Heart right ventricle (tissue), 16 donors: ENCODE results near the gene PRKN. TPM values are rescaled to one million over a fixed set of nuclear protein-coding genes. Genes with fewer than 3 reads are reported as not detected.
A peak's percentile ranks its signal among the peaks of the same experiment; 100 is the strongest.

Source experiments
- ATAC-seq, 8 donors: fragments of 200-7000 bp; cut with Tn5 transposase; one replicate each; pipeline ENCODE4 v1.9.1; 2020; ENCODE audit warnings: mild to moderate bottlenecking in 8 of 8, moderate library complexity in 8 of 8, moderate number of reproducible peaks in 1 of 8
- DNase-seq, 2 donors: peaks; one replicate each; pipeline ENCODE4 v3.0.0-alpha.2; 2020
- H3K27ac ChIP-seq, 10 donors: fragments of 200-600 bp; sonication (generic) in 2 of 10; one replicate each; pipeline versions ENCODE4 v1.5.0 to v1.8.0; 2020 to 2022; ENCODE audit warnings: mild to moderate bottlenecking in 3 of 10
- H3K27me3 ChIP-seq, 7 donors: fragments of 200-600 bp; one replicate each; pipeline ENCODE4 v1.8.0; 2021 to 2022; ENCODE audit warnings: mild to moderate bottlenecking in 2 of 7
- H3K36me3 ChIP-seq, 9 donors: fragments of 200-600 bp; sonication (generic) in 1 of 9; one replicate each; pipeline versions ENCODE4 v1.5.0 to v1.8.0; 2020 to 2022; ENCODE audit warnings: mild to moderate bottlenecking in 2 of 9
- H3K4me1 ChIP-seq, 9 donors: fragments of 200-600 bp; sonication (generic) in 1 of 9; one replicate each; pipeline versions ENCODE4 v1.5.0 to v1.8.0; 2020 to 2022; ENCODE audit warnings: mild to moderate bottlenecking in 4 of 9
- H3K4me3 ChIP-seq, 10 donors: fragments of 200-600 bp; sonication (generic) in 2 of 10; one replicate each; pipeline versions ENCODE4 v1.5.0 to v1.8.0; 2020 to 2022; ENCODE audit warnings: mild to moderate bottlenecking in 7 of 10, moderate library complexity in 2 of 10
- H3K9me3 ChIP-seq, 11 donors: fragments of 200-600 bp in 10 of 11; sonication (generic) in 2 of 11; one replicate each; pipeline versions ENCODE4 v1.5.0 to v1.8.0; 2013 to 2022; ENCODE audit warnings: mild to moderate bottlenecking in 2 of 11, control low read depth in 1 of 11, moderate library complexity in 1 of 11
- CTCF ChIP-seq, 9 donors: fragments of 200-600 bp; sonication (generic) in 2 of 9; IDR thresholded peaks; one replicate each; pipeline versions ENCODE4 v1.5.0 to v1.8.0; 2021 to 2022; ENCODE audit warnings: antibody characterized with exemption in 9 of 9, mild to moderate bottlenecking in 5 of 9, moderate library complexity in 1 of 9
- WGBS, 2 donors: extraction: QIAGEN DNeasy Blood & Tissue Kit; methylation state at CpG; one replicate each; pipeline ENCODE4 v1.1.7; 2013; ENCODE audit warnings: inconsistent platforms in 1 of 2; 5-methylcytosine and 5-hydroxymethylcytosine counted together
- intact Hi-C, 10 donors: fragments of 100-400 bp; cut with DNase I; formaldehyde crosslinking; loops; one replicate each; pipeline versions ENCODE4 v1.11.1 to v1.14.2; 2022
- polyA plus RNA-seq, 2 donors: library from polyadenylated mRNA; stranded (reverse); fragments of 200-250 nt; gene quantifications; one replicate each; pipeline ENCODE4 v1.2.3, GENCODE V29; 2013
- total RNA-seq, 10 donors: library from RNA; stranded (reverse); fragmentation: NEBNext Ultra II Directional in 3 of 10; extraction: Animal tissue kit (Norgen Biotek cat#: 25700) in 3 of 10; gene quantifications; one replicate each; pipeline versions ENCODE4 v1.2.1 to v1.2.4, GENCODE V29; 2021 to 2023
- donor health status: Arrhythmogenic right ventricular cardiomyopathy.
- donor health status: ischemic (EF 13 %, LVEDD 7.1; RV severe dilation, severe dysfunction).
- donor health status: healthy with polysubstance abuse.
- donor health status: DM: no; HTN: yes; CAD: no.
- donor health status: DM: no; HTN: no; CAD: no.
- donor health status: ischemic (EF 25% LVEDD 6.9; RV normal size, moderate dysfunction).
- donor health status: ischemic (EF 25% LVEDD 5.7; RV mildly dilated, moderate dysfunction).
- donor health status: healthy.
- donor health status: DM: yes; HTN: yes; CAD: no.
- donor health status: Ischemic cardiomyopathy.
- donor health status: ischemic (EF 35%, LVEDD 5.7; RV mildly dilated, moderate dysfunction).
- donor health status: nonischemic (EF 11% LVEDD 7.7; RV severe dilation, severe dysfunction).
- donor health status: DM: yes; HTN: yes; CAD: no.
- donor health status: PGD.
- donor health status: ischemic (EF 29% LVEDD 5.4; RV normal size, mild dysfunction).
- donor health status: nonischemic (EF 23%, LVEDD 6.1; RV moderate dilation, normal function).

PRKN gene
- total and polyA plus RNA-seq, 12 donors = 2.3 to 27.7 (median 26.3) TPM

GRCh38 chr6:161415302-161415855 is 1312.2 kb downstream of the PRKN start:
- TF ChIP-seq CTCF (IDR thresholded peaks at IDR 0.05) = no peak
- ATAC-seq (no peak), DNase-seq (no peak)
- H3K4me1 ChIP-seq = peaks cover 0 to 26% (median 5%) of the 10 kb centered on the region in 9 donors
- intact Hi-C loops = loop anchor here in 7 of 10 donors (5.0 to 10.0 kb wide), 5 partner anchors 79 to 389 kb away; no protein-coding TSS in a partner anchor
- H3K4me3 ChIP-seq = no peak overlapping the region
- H3K27ac ChIP-seq = no peak overlapping the region
- 58 to 64% methylated on average over 17 of the region's 17 CpGs for WGBS, 2 donors
- H3K27me3 ChIP-seq = no peaks in the 10 kb centered on the region
- H3K36me3 ChIP-seq = no peaks in the 10 kb centered on the region
- H3K9me3 ChIP-seq = peaks cover 0 to 3% (median 0%) of the 10 kb centered on the region in 11 donors

- Histone ChIP-seq H3K4me1 (peaks cover 0 to 26% (median 5%) of the 10 kb centered on the region in 9 donors), H3K9me3 (peaks cover 0 to 3% (median 0%) of the 10 kb centered on the region in 11 donors), H3K36me3 (no peaks in the 10 kb centered on the region), H3K4me3 (no peak overlapping the region), H3K27ac (no peak overlapping the region), H3K27me3 (no peaks in the 10 kb centered on the region)
- no peak for ATAC-seq
- intact Hi-C loops = loop anchor here in 7 of 10 donors (5.0 to 10.0 kb wide), 5 partner anchors 80 to 390 kb away; no protein-coding TSS in a partner anchor
- no peak for TF ChIP-seq CTCF (IDR thresholded peaks at IDR 0.05)
- no peak for DNase-seq
- WGBS, 2 donors = 75 to 85% methylated on average over 9 of the region's 9 CpGs
Observed at GRCh38 chr6:161414707-161415106, 1312.9 kb downstream of the PRKN start.

- DNase-seq (peak in 1 of 2 donors; percentile 39), ATAC-seq (peak in 2 of 8 donors; percentile 25 to 49)
- WGBS, 2 donors = 54 to 68% methylated on average over 11 of the region's 11 CpGs
- TF ChIP-seq CTCF (IDR thresholded peaks at IDR 0.05) = no peak
- Histone ChIP-seq H3K4me1 (peaks cover 0 to 29% (median 5%) of the 10 kb centered on the region in 9 donors), H3K4me3 (no peak overlapping the region), H3K27ac (no peak overlapping the region), H3K9me3 (peaks cover 0 to 3% (median 0%) of the 10 kb centered on the region in 11 donors), H3K36me3 (no peaks in the 10 kb centered on the region), H3K27me3 (no peaks in the 10 kb centered on the region)
- intact Hi-C loops = loop anchor here in 4 of 10 donors (10.0 kb wide), 3 partner anchors 81 to 391 kb away; no protein-coding TSS in a partner anchor
Observed at GRCh38 chr6:161414180-161414579, 1313.4 kb downstream of the PRKN start.

- ATAC-seq (no peak), DNase-seq (no peak)
- Histone ChIP-seq H3K4me1 (peaks cover 0 to 26% (median 0%) of the 10 kb centered on the region in 9 donors), H3K9me3 (peaks cover 0 to 3% (median 0%) of the 10 kb centered on the region in 11 donors), H3K36me3 (no peaks in the 10 kb centered on the region), H3K4me3 (no peak overlapping the region), H3K27ac (no peak overlapping the region), H3K27me3 (no peaks in the 10 kb centered on the region)
- TF ChIP-seq CTCF (IDR thresholded peaks at IDR 0.05) = no peak
- intact Hi-C loops = loop anchor here in 4 of 10 donors (10.0 kb wide), 3 partner anchors 81 to 391 kb away; no protein-coding TSS in a partner anchor
- 84 to 86% methylated on average over 9 of the region's 9 CpGs for WGBS, 2 donors
Observed at GRCh38 chr6:161413355-161413771, 1314.2 kb downstream of the PRKN start.
